ENCODE data around the gene RNF208. TPM values are rescaled to one million over a fixed set of nuclear protein-coding genes. Genes with fewer than 3 reads are reported as not detected.

Gene RNF208
- total RNA-seq, 2 experiments from 2014 or later = 6.0 to 7.1 TPM

GRCh38 chr9:137256856-137257255 is 34.8 kb upstream of the RNF208 start:
- peak overlapping the region; percentile 87 for H3K4me3 Mint-ChIP-seq
- no peak for DNase-seq
- peaks cover 12% of the 10 kb centered on the region for H3K36me3 Mint-ChIP-seq
- peaks cover 7% of the 10 kb centered on the region for H3K4me1 Mint-ChIP-seq
- H3K9me3 Mint-ChIP-seq = no peaks in the 10 kb centered on the region
- no peak overlapping the region for H3K27ac Mint-ChIP-seq
- no peaks in the 10 kb centered on the region for H3K27me3 Mint-ChIP-seq

- DNase-seq = no peak
- H3K27me3 Mint-ChIP-seq = no peaks in the 10 kb centered on the region
- H3K27ac Mint-ChIP-seq = no peak overlapping the region
- H3K4me1 Mint-ChIP-seq = peaks cover 7% of the 10 kb centered on the region
- H3K4me3 Mint-ChIP-seq = peak overlapping the region; percentile 87
- no peaks in the 10 kb centered on the region for H3K9me3 Mint-ChIP-seq
- H3K36me3 Mint-ChIP-seq = peaks cover 8% of the 10 kb centered on the region
These were observed 34.3 kb upstream of the RNF208 start for GRCh38 chr9:137256362-137256761.

GRCh38 chr9:137255448-137256114 is 33.5 kb upstream of the RNF208 start:
- Mint-ChIP-seq H3K4me1 (peaks cover 7% of the 10 kb centered on the region), H3K27me3 (no peaks in the 10 kb centered on the region), H3K36me3 (peaks cover 8% of the 10 kb centered on the region), H3K4me3 (peak overlapping the region; percentile 87), H3K27ac (peak overlapping the region; percentile 77), H3K9me3 (no peaks in the 10 kb centered on the region)
- peak; percentile 56 for DNase-seq

GRCh38 chr9:137254624-137255447 is 32.8 kb upstream of the RNF208 start, which contains the start of gene NELFB:
Gene NELFB, plus strand, starts transcription at chr9:137255327.
- peak within 1 kb of the TSS; percentile 87 for H3K4me3 Mint-ChIP-seq
- peak within 1 kb of the TSS; percentile 77 for H3K27ac Mint-ChIP-seq
- peaks cover 7% of the 10 kb centered on the region for H3K4me1 Mint-ChIP-seq
- no peaks in the 10 kb centered on the region for H3K9me3 Mint-ChIP-seq
- DNase-seq = peak; percentile 98
- peaks cover 8% of the 10 kb centered on the region for H3K36me3 Mint-ChIP-seq
- H3K27me3 Mint-ChIP-seq = no peaks in the 10 kb centered on the region

GRCh38 chr9:137253717-137254623 is 31.9 kb upstream of the RNF208 start:
- peak overlapping the region; percentile 58 for H3K27ac Mint-ChIP-seq
- no peak for DNase-seq
- peaks cover 3% of the 10 kb centered on the region for H3K36me3 Mint-ChIP-seq
- peaks cover 7% of the 10 kb centered on the region for H3K4me1 Mint-ChIP-seq
- H3K9me3 Mint-ChIP-seq = no peaks in the 10 kb centered on the region
- peak overlapping the region; percentile 87 for H3K4me3 Mint-ChIP-seq
- H3K27me3 Mint-ChIP-seq = no peaks in the 10 kb centered on the region

GRCh38 chr9:137252555-137253506 is 30.8 kb upstream of the RNF208 start:
- no peak for DNase-seq
- H3K9me3 Mint-ChIP-seq = no peaks in the 10 kb centered on the region
- H3K36me3 Mint-ChIP-seq = no peaks in the 10 kb centered on the region
- H3K27me3 Mint-ChIP-seq = no peaks in the 10 kb centered on the region
- H3K4me1 Mint-ChIP-seq = peaks cover 7% of the 10 kb centered on the region
- H3K4me3 Mint-ChIP-seq = no peak overlapping the region
- no peak overlapping the region for H3K27ac Mint-ChIP-seq

- H3K4me1 Mint-ChIP-seq = peaks cover 5% of the 10 kb centered on the region
- DNase-seq = no peak
- no peak overlapping the region for H3K4me3 Mint-ChIP-seq
- no peaks in the 10 kb centered on the region for H3K9me3 Mint-ChIP-seq
- H3K36me3 Mint-ChIP-seq = no peaks in the 10 kb centered on the region
- no peaks in the 10 kb centered on the region for H3K27me3 Mint-ChIP-seq
- no peak overlapping the region for H3K27ac Mint-ChIP-seq
These were observed 29.6 kb upstream of the RNF208 start for GRCh38 chr9:137251490-137252268.

- Mint-ChIP-seq H3K27me3 (no peaks in the 10 kb centered on the region), H3K4me3 (no peak within 1 kb of the TSS), H3K36me3 (no peaks in the 10 kb centered on the region), H3K9me3 (no peaks in the 10 kb centered on the region), H3K27ac (no peak within 1 kb of the TSS), H3K4me1 (peaks cover 5% of the 10 kb centered on the region)
- no peak for DNase-seq
These were observed 29.1 kb upstream of the RNF208 start, which contains the start of gene STPG3 for GRCh38 chr9:137251194-137251461. Gene STPG3, plus strand, starts transcription at chr9:137251286. Its CDS starts 1 bp downstream, at chr9:137251287.

GRCh38 chr9:137250329-137251193 is 28.5 kb upstream of the RNF208 start:
- H3K9me3 Mint-ChIP-seq = no peaks in the 10 kb centered on the region
- DNase-seq = no peak
- no peak overlapping the region for H3K27ac Mint-ChIP-seq
- peaks cover 4% of the 10 kb centered on the region for H3K4me1 Mint-ChIP-seq
- H3K27me3 Mint-ChIP-seq = no peaks in the 10 kb centered on the region
- H3K4me3 Mint-ChIP-seq = no peak overlapping the region
- H3K36me3 Mint-ChIP-seq = no peaks in the 10 kb centered on the region

- no peak for DNase-seq
- no peak overlapping the region for H3K27ac Mint-ChIP-seq
- no peaks in the 10 kb centered on the region for H3K9me3 Mint-ChIP-seq
- no peak overlapping the region for H3K4me3 Mint-ChIP-seq
- no peaks in the 10 kb centered on the region for H3K27me3 Mint-ChIP-seq
- peaks cover 9% of the 10 kb centered on the region for H3K36me3 Mint-ChIP-seq
- peaks cover 7% of the 10 kb centered on the region for H3K4me1 Mint-ChIP-seq
These were observed 25.8 kb upstream of the RNF208 start for GRCh38 chr9:137247916-137248175.

- Mint-ChIP-seq H3K4me1 (peaks cover 12% of the 10 kb centered on the region), H3K9me3 (no peaks in the 10 kb centered on the region), H3K27ac (no peak overlapping the region), H3K27me3 (no peaks in the 10 kb centered on the region), H3K36me3 (peaks cover 14% of the 10 kb centered on the region), H3K4me3 (no peak overlapping the region)
- no peak for DNase-seq
These were observed 25.3 kb upstream of the RNF208 start for GRCh38 chr9:137247135-137247915.

Measured in activated naive CD8-positive, alpha-beta T cell treated with anti-CD3 and anti-CD28 coated beads for 36 hours (primary cell).